Posterior vena cava (tissue), 2 donors: ENCODE measurements around the gene PPP1CB. TPM values are rescaled to one million over a fixed set of nuclear protein-coding genes. Genes with fewer than 3 reads are reported as not detected.
"Not testable (repeated sequence)": the region's sequence is repeated elsewhere in the genome, so short reads cannot be mapped to it uniquely, and the experiment has no call there.

Source experiments
- DNase-seq: peaks from one replicate; pipeline ENCODE4 v3.0.0-alpha.2; 2020; ENCODE audit warnings: low spot score
- intact Hi-C, 2 donors: fragments of 100-400 bp; cut with DNase I; formaldehyde crosslinking; loops; one replicate each; pipeline versions ENCODE4 v1.14.1 to v1.14.2; 2022 to 2023
- total RNA-seq, 2 donors: library from RNA; stranded (reverse); fragmentation: NEBNext Ultra II Directional; extraction: Animal tissue kit (Norgen Biotek cat#: 25700); gene quantifications; one replicate each; pipeline ENCODE4 v1.2.1, GENCODE V29; 2021
- donor health status: DM: yes; HTN: yes; CAD: no.
- donor health status: DM: yes; HTN: yes; CAD: no.

The PPP1CB gene
- total RNA-seq, 2 donors from 2014 or later = 429 to 446 TPM

GRCh38 chr2:28735511-28735910, 16.1 kb upstream of the PPP1CB start:
- intact Hi-C loops = no loop called here
- DNase-seq = no peak

DNA sequence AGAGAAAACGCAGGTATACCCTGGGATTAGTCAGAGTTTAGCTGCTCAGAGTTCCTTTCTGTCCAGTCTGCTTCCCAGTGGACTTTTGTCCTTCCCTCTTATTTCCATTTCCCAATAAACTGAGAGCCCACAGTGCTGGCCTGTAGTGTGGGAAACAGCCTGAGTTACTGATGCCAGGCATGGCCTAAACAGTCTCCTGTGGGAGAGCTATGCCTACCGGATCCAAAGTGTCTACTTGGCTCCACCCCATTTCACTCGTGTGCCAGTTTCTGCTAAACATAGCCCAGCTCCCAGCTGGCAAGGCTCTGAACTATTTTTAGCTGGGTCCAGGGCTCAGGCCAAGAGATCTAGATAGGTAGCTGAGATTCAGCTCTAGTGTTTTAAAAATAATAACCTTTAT, 15.6 kb upstream of the PPP1CB start:
- no peak for DNase-seq
- intact Hi-C loops = loop anchor here in 1 of 2 donors (1.0 kb wide), 1 partner anchor 10 kb away; no protein-coding TSS in a partner anchor

GRCh38 chr2:28737655-28738054, 14.0 kb upstream of the PPP1CB start:
- no peak for DNase-seq
- intact Hi-C loops = no loop called here

GRCh38 chr2:28742619-28743018, 9.0 kb upstream of the PPP1CB start:
- DNase-seq, intact Hi-C loops: not testable (repeated sequence)

DNA sequence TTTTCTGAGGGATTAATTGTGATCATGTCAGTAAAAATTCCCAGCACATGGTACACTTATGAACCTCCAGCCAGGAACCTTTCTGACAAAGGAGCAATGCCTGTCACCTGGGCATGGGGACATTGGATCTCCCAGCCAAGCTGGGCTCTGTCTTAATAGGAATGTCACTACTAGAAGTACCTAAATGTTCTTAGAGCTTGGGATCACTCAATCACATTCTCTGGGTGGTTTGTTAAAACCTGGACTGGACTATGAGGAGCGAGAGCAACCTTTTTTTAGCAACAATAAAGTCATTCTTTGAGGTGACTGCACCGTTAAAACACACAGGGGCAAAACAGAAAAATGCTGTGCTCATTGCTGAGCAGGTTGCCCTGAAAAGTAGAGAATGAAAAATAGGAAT, 6.4 kb upstream of the PPP1CB start:
- intact Hi-C loops = loop anchor here in 1 of 2 donors (2.0 kb wide), 1 partner anchor 156 kb away; no protein-coding TSS in a partner anchor
- DNase-seq = no peak

GRCh38 chr2:28745876-28746275, 5.8 kb upstream of the PPP1CB start:
- DNase-seq = no peak
- intact Hi-C loops = loop anchor here (1.0 to 2.0 kb wide), 2 partner anchors 10 to 157 kb away; no protein-coding TSS in a partner anchor

GRCh38 chr2:28746429-28747111, 5.1 kb upstream of the PPP1CB start:
- intact Hi-C loops = loop anchor here in 1 of 2 donors (1.0 kb wide), 1 partner anchor 10 kb away; no protein-coding TSS in a partner anchor
- DNase-seq = no peak

DNA sequence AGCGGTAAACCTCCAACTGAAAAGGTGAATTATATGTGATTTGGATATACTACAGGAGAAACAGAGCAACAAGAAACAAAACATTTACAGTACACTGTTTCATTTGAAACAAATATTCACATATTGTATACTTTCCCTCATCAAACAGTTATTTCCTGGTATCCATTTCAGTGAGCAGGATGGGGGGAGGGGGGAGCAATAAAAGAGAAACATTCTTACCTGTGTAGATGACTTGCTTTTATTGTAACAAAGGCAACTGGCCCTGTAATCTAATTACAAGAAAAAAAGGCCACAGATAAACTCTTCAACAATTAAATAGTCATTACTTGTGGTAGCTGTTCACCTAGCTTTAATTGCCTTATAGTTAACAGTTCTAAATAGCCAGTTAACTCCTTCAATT, 3.9 kb upstream of the PPP1CB start:
- DNase-seq = no peak
- intact Hi-C loops = no loop called here

GRCh38 chr2:28748176-28748575, 3.5 kb upstream of the PPP1CB start:
- intact Hi-C loops = no loop called here
- no peak for DNase-seq

- no peak for DNase-seq
- intact Hi-C loops = no loop called here
Observed at GRCh38 chr2:28748941-28749340, 2.7 kb upstream of the PPP1CB start.

GRCh38 chr2:28749526-28749925, 2.1 kb upstream of the PPP1CB start:
- intact Hi-C loops = no loop called here
- no peak for DNase-seq

GRCh38 chr2:28750316-28751251, 1.0 kb upstream of the PPP1CB start:
- intact Hi-C loops = loop anchor here in 1 of 2 donors (5.0 kb wide), 1 partner anchor 158 kb away; no protein-coding TSS in a partner anchor
- no peak for DNase-seq

DNA sequence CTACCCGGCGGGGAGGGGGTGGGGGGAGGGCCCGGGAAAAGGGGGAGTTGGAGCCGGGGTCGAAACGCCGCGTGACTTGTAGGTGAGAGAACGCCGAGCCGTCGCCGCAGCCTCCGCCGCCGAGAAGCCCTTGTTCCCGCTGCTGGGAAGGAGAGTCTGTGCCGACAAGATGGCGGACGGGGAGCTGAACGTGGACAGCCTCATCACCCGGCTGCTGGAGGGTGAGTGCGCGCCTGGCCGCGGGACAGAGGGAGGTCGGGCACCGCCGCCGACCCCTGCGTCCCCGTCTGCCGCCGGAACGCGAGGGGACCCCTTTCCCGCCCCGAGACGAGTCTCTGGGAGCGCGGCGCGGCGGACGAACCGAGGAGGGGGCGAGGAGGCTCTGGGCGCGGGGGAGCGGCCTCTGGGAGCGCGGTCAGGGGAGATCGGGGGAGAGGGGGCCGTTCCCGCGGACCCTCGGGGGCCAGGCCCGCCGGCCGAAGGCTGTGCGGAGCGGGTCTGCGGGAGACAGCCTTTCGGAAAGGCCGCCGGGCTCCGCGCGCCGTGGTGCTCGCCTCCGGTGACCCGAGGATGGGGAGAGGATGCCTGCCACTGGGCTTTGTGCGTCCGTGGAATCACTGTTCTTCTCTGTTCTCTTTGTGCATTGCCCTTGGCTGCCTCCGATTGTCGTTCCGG, 463 bp downstream of the PPP1CB start:
- intact Hi-C loops = loop anchor here in 1 of 2 donors (2.0 to 5.0 kb wide), 2 partner anchors 160 to 185 kb away; no protein-coding TSS in a partner anchor
- no peak for DNase-seq

DNA sequence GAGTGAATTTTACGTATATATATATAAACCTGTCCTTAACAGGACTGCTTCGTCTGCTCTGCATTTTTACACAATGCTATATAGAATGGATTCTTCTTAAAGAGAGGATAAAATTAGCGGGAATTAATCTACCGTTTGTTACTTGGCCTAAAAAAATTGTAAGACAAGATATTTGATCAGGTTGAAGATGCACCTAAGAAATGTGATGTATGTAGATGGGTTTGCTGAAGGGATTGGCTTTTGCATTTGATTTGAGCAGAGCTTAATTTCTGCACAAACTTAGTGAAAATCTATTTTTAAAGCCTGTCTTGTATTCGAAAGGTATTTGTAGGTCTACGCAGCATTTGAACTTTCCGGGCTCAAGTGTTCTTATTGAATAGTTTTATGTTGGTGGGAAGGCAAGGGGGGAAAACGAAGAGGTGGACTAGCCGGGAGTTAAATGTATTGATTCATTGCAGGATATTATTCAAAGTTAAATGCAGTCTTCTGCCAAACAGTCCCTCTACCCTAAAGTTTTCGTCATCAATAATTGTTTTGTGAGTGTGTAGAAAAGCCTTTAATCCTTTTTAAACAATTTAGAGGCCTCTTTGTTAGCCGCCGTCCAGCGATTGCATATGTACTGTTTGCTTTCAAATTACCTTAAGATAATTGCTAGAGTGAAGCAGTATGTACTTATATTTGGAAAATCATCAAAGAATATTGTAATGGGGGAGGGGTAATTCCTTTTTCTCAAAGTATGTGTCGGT, 1.2 kb downstream of the PPP1CB start:
- no peak for DNase-seq
- intact Hi-C loops = loop anchor here in 1 of 2 donors (2.0 to 5.0 kb wide), 2 partner anchors 161 to 186 kb away; no protein-coding TSS in a partner anchor

GRCh38 chr2:28754321-28754720, 2.7 kb downstream of the PPP1CB start:
- no peak for DNase-seq
- intact Hi-C loops = loop anchor here in 1 of 2 donors (5.0 kb wide), 1 partner anchor 162 kb away; no protein-coding TSS in a partner anchor

DNA sequence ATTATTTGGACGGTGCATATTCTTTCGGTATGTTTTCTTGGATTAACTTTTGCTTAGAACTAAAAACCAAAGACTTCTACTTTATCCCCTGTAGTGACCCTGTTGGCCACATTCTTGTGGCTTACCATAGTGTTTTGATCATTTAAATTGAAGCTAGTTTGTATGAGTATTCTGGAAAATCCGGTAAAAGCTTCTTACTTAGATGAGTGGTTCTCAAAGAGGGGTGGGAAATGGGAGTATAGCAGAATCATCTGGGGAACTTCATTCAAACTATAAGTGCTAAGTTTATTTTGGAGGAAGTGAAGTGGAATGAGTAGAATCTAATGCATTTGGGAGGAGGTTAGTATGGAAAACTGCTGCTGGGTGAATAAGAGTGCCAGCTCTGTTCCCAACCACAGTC, 3.8 kb downstream of the PPP1CB start:
- DNase-seq = no peak
- intact Hi-C loops = no loop called here

- DNase-seq = no peak
- intact Hi-C loops = no loop called here
Observed at GRCh38 chr2:28758459-28758858, 6.8 kb downstream of the PPP1CB start.

- no peak for DNase-seq
- intact Hi-C loops = no loop called here
Observed at GRCh38 chr2:28761420-28761819, 9.8 kb downstream of the PPP1CB start.
